ENCODE results near the gene UNG.
A peak's percentile ranks its signal among the peaks of the same experiment; 100 is the strongest.
"Not testable (repeated sequence)": the region's sequence is repeated elsewhere in the genome, so short reads cannot be mapped to it uniquely, and the experiment has no call there.

UNG gene

GRCh38 chr12:109097435-109098182 lies at the start of gene UNG:
TSS of gene UNG (plus strand) at chr12:109097597. CDS start at chr12:109097680, 83 bp downstream.
- peak; percentile 95 for DNase-seq (ENCODE audit: low read depth in 2 of 2)

GRCh38 chr12:109048706-109049105 lies 48.7 kb upstream of the UNG start:
- DNase-seq (ENCODE audit: low read depth in 2 of 2) = not testable (repeated sequence)

- not testable (repeated sequence) for DNase-seq (ENCODE audit: low read depth in 2 of 2)
These were observed 47.6 kb upstream of the UNG start for GRCh38 chr12:109049794-109050193.

- DNase-seq (ENCODE audit: low read depth in 2 of 2) = no peak
These were observed 45.3 kb upstream of the UNG start for GRCh38 chr12:109052097-109052413.

- peak; percentile 76 for DNase-seq (ENCODE audit: low read depth in 2 of 2)
These were observed 44.7 kb upstream of the UNG start, which contains the start of gene USP30 for GRCh38 chr12:109052414-109053323. TSS of gene USP30 (plus strand) at chr12:109052576. CDS start at chr12:109052679, 103 bp downstream.

- DNase-seq (ENCODE audit: low read depth in 2 of 2) = peak in 1 of 2 donors; percentile 18
These were observed 43.8 kb upstream of the UNG start for GRCh38 chr12:109053382-109054123.

GRCh38 chr12:109054124-109054513 lies 43.3 kb upstream of the UNG start:
- peak in 1 of 2 donors; percentile 0 for DNase-seq (ENCODE audit: low read depth in 2 of 2)

- no peak for DNase-seq (ENCODE audit: low read depth in 2 of 2)
These were observed 42.9 kb upstream of the UNG start for GRCh38 chr12:109054520-109054919.

GRCh38 chr12:109056891-109057290 lies 40.5 kb upstream of the UNG start:
- DNase-seq (ENCODE audit: low read depth in 2 of 2) = no peak

GRCh38 chr12:109057376-109057775 lies 40.0 kb upstream of the UNG start:
- DNase-seq (ENCODE audit: low read depth in 2 of 2) = no peak

GRCh38 chr12:109058773-109059172 lies 38.6 kb upstream of the UNG start:
- DNase-seq (ENCODE audit: low read depth in 2 of 2) = no peak

GRCh38 chr12:109064143-109064542 lies 33.3 kb upstream of the UNG start:
- no peak for DNase-seq (ENCODE audit: low read depth in 2 of 2)

- no peak for DNase-seq (ENCODE audit: low read depth in 2 of 2)
These were observed 32.1 kb upstream of the UNG start for GRCh38 chr12:109065154-109065852.

- no peak for DNase-seq (ENCODE audit: low read depth in 2 of 2)
These were observed 31.6 kb upstream of the UNG start for GRCh38 chr12:109065853-109066193.

- no peak for DNase-seq (ENCODE audit: low read depth in 2 of 2)
These were observed 27.8 kb upstream of the UNG start for GRCh38 chr12:109069307-109070271.

- DNase-seq (ENCODE audit: low read depth in 2 of 2) = no peak
These were observed 22.5 kb upstream of the UNG start for GRCh38 chr12:109074866-109075265.

- no peak for DNase-seq (ENCODE audit: low read depth in 2 of 2)
These were observed 14.6 kb upstream of the UNG start for GRCh38 chr12:109082751-109083150.

- no peak for DNase-seq (ENCODE audit: low read depth in 2 of 2)
These were observed 13.0 kb upstream of the UNG start for GRCh38 chr12:109084425-109084824.

- DNase-seq (ENCODE audit: low read depth in 2 of 2) = no peak
These were observed 11.8 kb upstream of the UNG start for GRCh38 chr12:109085590-109085989.

GRCh38 chr12:109087250-109087649 lies 10.1 kb upstream of the UNG start:
- DNase-seq (ENCODE audit: low read depth in 2 of 2) = no peak

All from stimulated activated CD4-positive, alpha-beta T cell treated with anti-CD3 and anti-CD28 coated beads, Interleukin-1b, Interleukin-23, amount 100 ng/mL, for 4 hours (primary cell).